HG02623 (cell line): ENCODE results near the gene ARHGEF28.

Experiments
- ATAC-seq: cut with Tn5 transposase; IDR thresholded peaks from one replicate; pipeline ENCODE4 v1.9.1; 2021; ENCODE audit warnings: moderate library complexity; ENCODE audit not compliant: unreplicated experiment

The ARHGEF28 gene

GRCh38 chr5:73690015-73690414, 64.0 kb downstream of the ARHGEF28 start:
- ATAC-seq: no peak

- no peak for ATAC-seq
Observed at GRCh38 chr5:73691302-73692080, 65.5 kb downstream of the ARHGEF28 start.

- ATAC-seq: no peak
Observed at GRCh38 chr5:73692166-73692640, 66.2 kb downstream of the ARHGEF28 start.

- ATAC-seq: no peak
Observed at GRCh38 chr5:73692981-73693380, 67.0 kb downstream of the ARHGEF28 start.

- no peak for ATAC-seq
Observed at GRCh38 chr5:73693573-73694061, 67.6 kb downstream of the ARHGEF28 start.

GRCh38 chr5:73694089-73694488, 68.1 kb downstream of the ARHGEF28 start:
- peak; percentile 65 for ATAC-seq

- ATAC-seq: no peak
Observed at GRCh38 chr5:73698011-73698410, 72.0 kb downstream of the ARHGEF28 start.

GRCh38 chr5:73701566-73701965, 75.6 kb downstream of the ARHGEF28 start:
- ATAC-seq: no peak

- no peak for ATAC-seq
Observed at GRCh38 chr5:73702534-73702933, 76.5 kb downstream of the ARHGEF28 start.

- ATAC-seq: no peak
Observed at GRCh38 chr5:73702951-73703350, 77.0 kb downstream of the ARHGEF28 start.

GRCh38 chr5:73705364-73705763, 79.4 kb downstream of the ARHGEF28 start:
- no peak for ATAC-seq

GRCh38 chr5:73706963-73707362, 81.0 kb downstream of the ARHGEF28 start:
- no peak for ATAC-seq

GRCh38 chr5:73709536-73710129, 83.6 kb downstream of the ARHGEF28 start:
- no peak for ATAC-seq

GRCh38 chr5:73716284-73716808, 90.3 kb downstream of the ARHGEF28 start:
- no peak for ATAC-seq

GRCh38 chr5:73718762-73719161, 92.8 kb downstream of the ARHGEF28 start:
- ATAC-seq: no peak

- no peak for ATAC-seq
Observed at GRCh38 chr5:73719632-73720031, 93.6 kb downstream of the ARHGEF28 start.

GRCh38 chr5:73722231-73722630, 96.2 kb downstream of the ARHGEF28 start:
- no peak for ATAC-seq

- ATAC-seq: no peak
Observed at GRCh38 chr5:73726071-73726470, 100.1 kb downstream of the ARHGEF28 start.

- no peak for ATAC-seq
Observed at GRCh38 chr5:73726606-73727231, 100.7 kb downstream of the ARHGEF28 start.

GRCh38 chr5:73727470-73727869, 101.5 kb downstream of the ARHGEF28 start:
- ATAC-seq: no peak

- ATAC-seq: no peak
Observed at GRCh38 chr5:73728493-73729273, 102.7 kb downstream of the ARHGEF28 start.
